K562 (cell line): ENCODE data around the gene NFIB. TPM values are rescaled to one million over a fixed set of nuclear protein-coding genes. Genes with fewer than 3 reads are reported as not detected.

Experiments used
- ATAC-seq: fragments of 200-7000 bp; cut with Tn5 transposase; 3 replicates; pipeline ENCODE4 v1.9.1; 2020; ENCODE audit warnings: moderate library complexity
- BruUV-seq: library from RNA; stranded (reverse); fragments of 400-500 nt; replicated peaks from 2 replicates; lab custom pipeline; 2021; lab: Mats Ljungman, UMichigan
- CTCF ChIA-PET: fragments of 300-600 bp; formaldehyde crosslinking; extraction: SDS; loops from one replicate; lab custom pipeline; 2021; ENCODE audit warnings: low intra/inter-chr PET ratio; lab: Yijun Ruan, JAX
- POLR2A ChIA-PET: fragments of 300-600, 350-650 bp; sonication (Branson Sonifier 250); formaldehyde crosslinking; extraction: SDS; loops from one replicate; lab custom pipeline; 2021; ENCODE audit warnings: antibody characterized with exemption, inconsistent platforms; lab: Yijun Ruan, JAX
- DNase-seq, 4 experiments: peaks; one replicate each; pipeline versions ENCODE4 v3.0.0 to v3.0.0-alpha.2; 2011 to 2018; ENCODE audit warnings: low spot score in 3 of 4, mixed read lengths in 3 of 4; ENCODE audit errors: extremely low read depth in 1 of 4
- FAIRE-seq: peaks from 2 replicates; lab custom pipeline; 2011; peaks lifted over from hg19 to GRCh38; lab: Jason Lieb, UNC
- H2AFZ ChIP-seq: 2 replicates; pipeline ENCODE4 v1.6.0; 2011; ENCODE audit warnings: low read depth, low read length, control low read depth, inconsistent platforms
- H3K27ac ChIP-seq: fragments of 200-600 bp; 3 replicates; pipeline ENCODE4 v1.8.0; 2011; ENCODE audit warnings: low read depth, mild to moderate bottlenecking, control low read depth, inconsistent platforms, low read length, moderate library complexity, mixed read lengths; ENCODE audit errors: extremely low read depth
- H3K27me3 ChIP-seq, 2 experiments: fragments of 300-600 bp in 1 of 2; 2 replicates in 1 of 2; 3 replicates in 1 of 2; pipeline versions ENCODE4 v1.6.0 to v1.8.0; 2011; ENCODE audit warnings: inconsistent platforms in 2 of 2, low read length in 2 of 2, mild to moderate bottlenecking in 1 of 2, mixed read lengths in 1 of 2, moderate library complexity in 1 of 2; ENCODE audit not compliant: control insufficient read depth in 2 of 2, insufficient read depth in 2 of 2
- H3K36me3 ChIP-seq: fragments of 300-600 bp; 3 replicates; pipeline ENCODE4 v1.8.0; 2011; ENCODE audit warnings: mild to moderate bottlenecking, low read length, inconsistent platforms; ENCODE audit not compliant: control insufficient read depth, insufficient read depth
- H3K4me1 ChIP-seq, 2 experiments: fragments of 200-600 bp in 1 of 2; replicated peaks in 1 of 2; 2 replicates in 1 of 2; 3 replicates in 1 of 2; pipeline versions ENCODE4 v1.5.1 to v1.8.0; 2011; ENCODE audit warnings: inconsistent platforms in 2 of 2, low read length in 2 of 2, mild to moderate bottlenecking in 1 of 2, mixed read lengths in 1 of 2, moderate library complexity in 1 of 2; ENCODE audit not compliant: control insufficient read depth in 2 of 2, insufficient read depth in 2 of 2
- H3K4me2 ChIP-seq: 2 replicates; pipeline ENCODE4 v1.6.1; 2011; ENCODE audit warnings: low read length, control low read depth, inconsistent platforms, mixed read lengths; ENCODE audit not compliant: insufficient read depth
- H3K4me3 ChIP-seq: fragments of 200-600 bp; sonication (generic), shearing (Covaris generic); 2 replicates; pipeline ENCODE4 v1.5.1; 2016; ENCODE audit warnings: control low read depth, inconsistent platforms
- H3K79me2 ChIP-seq: fragments of 200-600 bp; 3 replicates; pipeline ENCODE4 v1.8.0; 2011; ENCODE audit warnings: low read length, inconsistent platforms; ENCODE audit not compliant: control insufficient read depth, insufficient read depth
- H3K9ac ChIP-seq, 2 experiments: 2 replicates each; pipeline versions ENCODE4 v1.6.0 to v1.6.1; 2011; ENCODE audit warnings: low read depth in 2 of 2, low read length in 2 of 2, control low read depth in 1 of 2, inconsistent platforms in 1 of 2, mild to moderate bottlenecking in 1 of 2, mixed read lengths in 1 of 2; ENCODE audit not compliant: insufficient read depth in 1 of 2
- H3K9me1 ChIP-seq: one replicate; pipeline ENCODE4 v1.6.0; 2011; ENCODE audit warnings: inconsistent platforms, mild to moderate bottlenecking, low read length, moderate library complexity; ENCODE audit not compliant: control insufficient read depth, insufficient read depth
- H3K9me3 ChIP-seq: replicated peaks from 2 replicates; pipeline ENCODE4 v1.5.1; 2011; ENCODE audit warnings: low read depth, low read length, inconsistent platforms; ENCODE audit not compliant: control insufficient read depth, insufficient read depth
- H4K20me1 ChIP-seq: replicated peaks from 2 replicates; pipeline ENCODE4 v1.6.1; 2011; ENCODE audit warnings: low read length, inconsistent platforms, mixed read lengths; ENCODE audit not compliant: control insufficient read depth, insufficient read depth
- CTBP1 ChIP-seq: fragments of 450-650 bp; IDR thresholded peaks from 2 replicates; pipeline ENCODE4 v1.6.1; 2016; ENCODE audit warnings: borderline replicate concordance
- ELK3 ChIP-seq: fragments of 450-650 bp; formaldehyde crosslinking; IDR thresholded peaks from 2 replicates; pipeline ENCODE4 v1.4.0; 2020; ENCODE audit warnings: mild to moderate bottlenecking
- IFI16 ChIP-seq: fragments of 250-450 bp; sonication (Bioruptor Pico); IDR thresholded peaks from 2 replicates; pipeline ENCODE4 v2.1.2; 2022; ENCODE audit warnings: mild to moderate bottlenecking, inconsistent platforms
- KAT8 ChIP-seq: fragments of 450-650 bp; IDR thresholded peaks from 2 replicates; pipeline ENCODE4 v1.6.1; 2016; ENCODE audit warnings: low read depth, mild to moderate bottlenecking
- NR1H2 ChIP-seq: sonication (generic); formaldehyde crosslinking; IDR thresholded peaks from 2 replicates; pipeline ENCODE4 v1.4.0; 2020; ENCODE audit warnings: mild to moderate bottlenecking, missing genetic modification reagents
- PRMT5 ChIP-seq: sonication (generic); formaldehyde crosslinking; IDR thresholded peaks from 2 replicates; pipeline ENCODE4 v1.5.0; 2020; ENCODE audit warnings: missing genetic modification reagents
- RBFOX2 ChIP-seq: fragments of 200-400 bp; formaldehyde crosslinking; IDR thresholded peaks from 2 replicates; pipeline ENCODE4 v1.6.1; 2017; ENCODE audit warnings: low read depth, mild to moderate bottlenecking, low read length, moderate library complexity
- SLC30A9 ChIP-seq: fragments of 250-450 bp; sonication (Bioruptor Pico); IDR thresholded peaks from 2 replicates; pipeline ENCODE4 v1.8.0; 2022; ENCODE audit warnings: mild to moderate bottlenecking, moderate library complexity
- ZNF134 ChIP-seq: fragments of 250-450 bp; sonication (Bioruptor Pico); conservative IDR thresholded peaks from 2 replicates; pipeline ENCODE4 v1.4.0; 2020
- WGBS: fragments of 100-300 bp; shearing (Covaris generic); methylation state at CpG from one replicate; pipeline ENCODE4 v1.1.6; 2016; ENCODE audit warnings: low coverage, mixed read lengths; ENCODE audit not compliant: insufficient coverage; ENCODE audit errors: missing lambda C conversion rate; 5-methylcytosine and 5-hydroxymethylcytosine counted together
- in situ Hi-C: fragments of 300-500 bp; cut with MboI; formaldehyde crosslinking; loops from 4 replicates; pipeline ENCODE4 v1.15.0; 2018; ENCODE audit warnings: inconsistent platforms, mixed read lengths
- intact Hi-C: fragments of 100-400 bp; cut with micrococcal nuclease; formaldehyde crosslinking; loops from 2 replicates; pipeline ENCODE4 v1.14.2; 2022
- polyA plus RNA-seq, 8 experiments: library from polyadenylated mRNA; depleted of rRNA in 4 of 8; stranded (reverse) in 5 of 8; unstranded in 3 of 8; fragments of >200 nt; fragmentation: Nextera tagmentation in 2 of 8; fragmentation: Illumina TruSeq in 1 of 8; extraction: Ambion mirVana in 2 of 8; extraction: Trizol in 1 of 8; gene quantifications; 2 replicates each; pipeline versions ENCODE4 v1.2.1 to v1.2.3, GENCODE V29; 2011 to 2014; ENCODE audit warnings: inconsistent platforms in 1 of 8, missing spikeins in 1 of 8
- total RNA-seq, 7 experiments: library from RNA; depleted of rRNA in 6 of 7; stranded (reverse); fragments of >200 nt in 6 of 7; fragmentation: Illumina TruSeq in 2 of 7; extraction: Trizol in 2 of 7; gene quantifications; 2 replicates each; pipeline versions ENCODE4 v1.2.1 to v1.2.3, GENCODE V29; 2011 to 2021; ENCODE audit warnings: low replicate concordance in 1 of 7
- TF ChIP-seq, protein P1 (sequence below), 2 experiments: IDR thresholded peaks; 2 replicates each; pipeline ENCODE4 v1.6.1; 2012; ENCODE audit warnings: improper control_type of control experiment in 2 of 2, low read depth in 2 of 2, low read length in 2 of 2, borderline replicate concordance in 1 of 2
- TF ChIP-seq, protein P2 (sequence below), 2 experiments: fragments of 250-450 bp in 1 of 2; fragments of 450-650 bp in 1 of 2; sonication (Bioruptor Pico) in 1 of 2; IDR thresholded peaks; 2 replicates each; pipeline versions ENCODE4 v1.6.1 to v1.8.0; 2016 to 2021; ENCODE audit warnings: mild to moderate bottlenecking in 2 of 2, moderate library complexity in 2 of 2, missing compliant biosample characterization in 1 of 2, missing genetic modification characterization in 1 of 2
- TF ChIP-seq, protein P3 (sequence below): fragments of 450-650 bp; IDR thresholded peaks from 2 replicates; pipeline ENCODE4 v1.7.0; 2016; ENCODE audit warnings: borderline replicate concordance

Gene NFIB
- total and polyA plus RNA-seq, 9 of the 15 experiments (the other 6 are each of a cell fraction or from before 2014, with no cell fraction given): 1.2 to 3.3 (median 1.9) TPM

DNA sequence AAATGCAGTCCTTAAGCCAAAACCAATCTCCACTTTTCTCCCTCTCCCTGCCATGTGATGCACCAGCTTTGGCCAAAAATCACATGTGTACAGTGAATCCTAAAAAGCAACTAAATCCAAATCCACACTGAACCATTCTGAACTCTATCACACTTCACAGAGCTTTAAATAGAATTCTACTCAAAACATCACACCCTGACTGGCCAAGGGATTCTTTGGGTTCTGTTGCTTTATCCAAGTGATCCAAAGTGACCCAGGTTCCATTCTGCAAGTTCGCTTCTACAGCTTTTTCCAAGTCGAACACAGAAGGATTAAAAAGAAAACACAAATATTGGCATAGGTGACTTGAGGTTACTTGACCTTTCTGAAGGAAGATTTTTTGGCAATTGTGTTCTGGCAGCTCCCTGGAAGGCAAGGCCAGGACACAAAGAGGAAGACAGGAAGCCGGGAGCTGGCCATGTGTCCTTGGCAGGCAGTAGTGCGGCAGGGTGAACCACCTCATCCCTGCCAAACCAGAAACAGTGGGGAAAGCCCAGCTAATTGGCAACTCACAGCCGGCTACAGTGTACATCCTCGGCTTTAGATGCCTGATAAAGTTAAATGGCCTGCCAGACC, 115.0 kb downstream of the NFIB start:
- Histone ChIP-seq H3K9me1 (no peaks in the 10 kb centered on the region), H3K27me3 (no peaks in the 10 kb centered on the region; a peak in 1 of 5 replicates), H3K4me3 (no peak overlapping the region)
- TF ChIP-seq RBFOX2 (no peak), ZNF134 (CRISPR knock-in tag) (no peak), PRMT5 (CRISPR knock-in tag) (no peak), NR1H2 (no peak), CTBP1 (no peak), SLC30A9 (no peak), ELK3 (no peak), KAT8 (no peak), IFI16 (CRISPR knock-in tag) (no peak)
- TF ChIP-seq, protein P1, sequence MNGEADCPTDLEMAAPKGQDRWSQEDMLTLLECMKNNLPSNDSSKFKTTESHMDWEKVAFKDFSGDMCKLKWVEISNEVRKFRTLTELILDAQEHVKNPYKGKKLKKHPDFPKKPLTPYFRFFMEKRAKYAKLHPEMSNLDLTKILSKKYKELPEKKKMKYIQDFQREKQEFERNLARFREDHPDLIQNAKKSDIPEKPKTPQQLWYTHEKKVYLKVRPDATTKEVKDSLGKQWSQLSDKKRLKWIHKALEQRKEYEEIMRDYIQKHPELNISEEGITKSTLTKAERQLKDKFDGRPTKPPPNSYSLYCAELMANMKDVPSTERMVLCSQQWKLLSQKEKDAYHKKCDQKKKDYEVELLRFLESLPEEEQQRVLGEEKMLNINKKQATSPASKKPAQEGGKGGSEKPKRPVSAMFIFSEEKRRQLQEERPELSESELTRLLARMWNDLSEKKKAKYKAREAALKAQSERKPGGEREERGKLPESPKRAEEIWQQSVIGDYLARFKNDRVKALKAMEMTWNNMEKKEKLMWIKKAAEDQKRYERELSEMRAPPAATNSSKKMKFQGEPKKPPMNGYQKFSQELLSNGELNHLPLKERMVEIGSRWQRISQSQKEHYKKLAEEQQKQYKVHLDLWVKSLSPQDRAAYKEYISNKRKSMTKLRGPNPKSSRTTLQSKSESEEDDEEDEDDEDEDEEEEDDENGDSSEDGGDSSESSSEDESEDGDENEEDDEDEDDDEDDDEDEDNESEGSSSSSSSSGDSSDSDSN (IDR thresholded peaks at IDR 0.05; ENCODE audit: borderline replicate concordance in 1 of 2, low read depth in 2 of 2, low read length in 2 of 2): no peak
- TF ChIP-seq, protein P2, sequence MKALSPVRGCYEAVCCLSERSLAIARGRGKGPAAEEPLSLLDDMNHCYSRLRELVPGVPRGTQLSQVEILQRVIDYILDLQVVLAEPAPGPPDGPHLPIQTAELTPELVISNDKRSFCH (CRISPR knock-in tag; IDR thresholded peaks at IDR 0.05): no peak
- TF ChIP-seq, protein P2 (tag; IDR thresholded peaks at IDR 0.05): no peak
- TF ChIP-seq, protein P3, sequence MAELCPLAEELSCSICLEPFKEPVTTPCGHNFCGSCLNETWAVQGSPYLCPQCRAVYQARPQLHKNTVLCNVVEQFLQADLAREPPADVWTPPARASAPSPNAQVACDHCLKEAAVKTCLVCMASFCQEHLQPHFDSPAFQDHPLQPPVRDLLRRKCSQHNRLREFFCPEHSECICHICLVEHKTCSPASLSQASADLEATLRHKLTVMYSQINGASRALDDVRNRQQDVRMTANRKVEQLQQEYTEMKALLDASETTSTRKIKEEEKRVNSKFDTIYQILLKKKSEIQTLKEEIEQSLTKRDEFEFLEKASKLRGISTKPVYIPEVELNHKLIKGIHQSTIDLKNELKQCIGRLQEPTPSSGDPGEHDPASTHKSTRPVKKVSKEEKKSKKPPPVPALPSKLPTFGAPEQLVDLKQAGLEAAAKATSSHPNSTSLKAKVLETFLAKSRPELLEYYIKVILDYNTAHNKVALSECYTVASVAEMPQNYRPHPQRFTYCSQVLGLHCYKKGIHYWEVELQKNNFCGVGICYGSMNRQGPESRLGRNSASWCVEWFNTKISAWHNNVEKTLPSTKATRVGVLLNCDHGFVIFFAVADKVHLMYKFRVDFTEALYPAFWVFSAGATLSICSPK: no peak
- TF ChIP-seq, all 486 proteins: peak for 0
- Histone ChIP-seq H3K79me2 (no peaks in the 10 kb centered on the region), H4K20me1 (no peaks in the 10 kb centered on the region), H3K9ac (no peak overlapping the region), H2AFZ (no peak overlapping the region), H3K4me2 (no peak overlapping the region), H3K9me3 (no peaks in the 10 kb centered on the region), H3K36me3 (no peaks in the 10 kb centered on the region), H3K27ac (no peak overlapping the region), H3K4me1 (no peaks in the 10 kb centered on the region)
- no peak for ATAC-seq
- intact Hi-C loops: no loop called here
- in situ Hi-C loops: loop anchor here (25.0 kb wide), 1 partner anchor 962 kb away; no protein-coding TSS in a partner anchor
- DNase-seq: no peak
- BruUV-seq: no TSS peak
- POLR2A ChIA-PET: no interaction called here
- no peak for FAIRE-seq
- CTCF ChIA-PET: no interaction called here
- 4% methylated on average over 6 of the region's 6 CpGs for WGBS
